GM12878 (cell line): ENCODE data around the gene PLXNC1. TPM values are rescaled to one million over a fixed set of nuclear protein-coding genes. Genes with fewer than 3 reads are reported as not detected.

Experiments
- ATAC-seq: fragments of 200-7000 bp; cut with Tn5 transposase; 3 replicates; pipeline ENCODE4 v1.9.1; 2020; ENCODE audit warnings: mild to moderate bottlenecking, moderate library complexity
- BruUV-seq: library from RNA; stranded (reverse); fragments of 400-500 nt; replicated peaks from 2 replicates; lab custom pipeline; 2021; lab: Mats Ljungman, UMichigan
- CTCF ChIA-PET: fragments of 300-600 bp; sonication (Branson Sonifier 250); formaldehyde crosslinking; extraction: SDS; loops from one replicate; lab custom pipeline; 2021; ENCODE audit warnings: inconsistent platforms; lab: Yijun Ruan, JAX
- POLR2A ChIA-PET: fragments of 350-600 bp; formaldehyde crosslinking; extraction: SDS; loops from one replicate; lab custom pipeline; 2021; ENCODE audit warnings: inconsistent platforms; lab: Charles Lee
- RAD21 ChIA-PET: fragments of 300-600 bp; sonication (Branson Sonifier 250); formaldehyde crosslinking; loops from one replicate; lab custom pipeline; 2023; ENCODE audit warnings: antibody characterized with exemption; ENCODE audit not compliant: unreplicated experiment; lab: Charles Lee
- SMC1A ChIA-PET: fragments of 300-600 bp; sonication (Branson Sonifier 250); formaldehyde crosslinking; loops from one replicate; lab custom pipeline; 2023; ENCODE audit not compliant: unreplicated experiment, uncharacterized antibody; lab: Charles Lee
- DNase-seq: peaks from one replicate; pipeline ENCODE4 v3.0.0-alpha.2; 2011; ENCODE audit warnings: low read depth, low spot score
- FAIRE-seq: peaks from 3 replicates; lab custom pipeline; 2011; peaks lifted over from hg19 to GRCh38; lab: Jason Lieb, UNC
- H2AFZ ChIP-seq: 2 replicates; pipeline ENCODE4 v1.6.0; 2011; ENCODE audit warnings: low read depth, low read length, control low read depth; ENCODE audit not compliant: control insufficient read depth
- H3K27ac ChIP-seq: 2 replicates; pipeline ENCODE4 v1.5.1; 2011; ENCODE audit warnings: control low read depth; ENCODE audit not compliant: control insufficient read depth, insufficient read depth
- H3K27me3 ChIP-seq, 2 experiments: replicated peaks in 1 of 2; 2 replicates each; pipeline versions ENCODE4 v1.6.0 to v1.6.1; 2011; ENCODE audit warnings: low read length in 1 of 2; ENCODE audit not compliant: control insufficient read depth in 2 of 2, insufficient read depth in 2 of 2
- H3K36me3 ChIP-seq, 2 experiments: 2 replicates each; pipeline ENCODE4 v1.5.1; 2011; ENCODE audit warnings: low read length in 1 of 2; ENCODE audit not compliant: control insufficient read depth in 2 of 2, insufficient read depth in 2 of 2
- H3K4me1 ChIP-seq: 2 replicates; pipeline ENCODE4 v1.6.1; 2011; ENCODE audit warnings: mild to moderate bottlenecking, low read length, moderate library complexity, mixed read lengths; ENCODE audit not compliant: control insufficient read depth, insufficient read depth
- H3K4me2 ChIP-seq: 2 replicates; pipeline ENCODE4 v1.6.0; 2011; ENCODE audit warnings: control low read depth; ENCODE audit not compliant: control insufficient read depth, insufficient read depth
- H3K4me3 ChIP-seq: fragments of 200-600 bp; sonication (generic); 2 replicates; pipeline ENCODE4 v1.5.1; 2016
- H3K79me2 ChIP-seq: 2 replicates; pipeline ENCODE4 v1.6.0; 2011; ENCODE audit warnings: low read length; ENCODE audit not compliant: control insufficient read depth, insufficient read depth
- H3K9ac ChIP-seq: 2 replicates; pipeline ENCODE4 v1.8.0; 2011; ENCODE audit warnings: low read length, control low read depth, mixed read lengths; ENCODE audit not compliant: control insufficient read depth, insufficient read depth
- H3K9me3 ChIP-seq: replicated peaks from 3 replicates; pipeline ENCODE4 v1.5.1; 2011; ENCODE audit warnings: mild to moderate bottlenecking, low read length; ENCODE audit not compliant: control insufficient read depth, insufficient read depth
- H4K20me1 ChIP-seq: 2 replicates; pipeline ENCODE4 v1.6.0; 2011; ENCODE audit not compliant: control insufficient read depth, insufficient read depth
- CEBPB ChIP-seq, 2 experiments: fragments of 150-350 bp in 1 of 2; IDR thresholded peaks; 2 replicates each; pipeline ENCODE4 v1.6.1; 2012 to 2014; ENCODE audit warnings: low read depth in 2 of 2, low read length in 2 of 2, borderline replicate concordance in 1 of 2, inconsistent platforms in 1 of 2
- CREB1 ChIP-seq: IDR thresholded peaks from 2 replicates; pipeline ENCODE4 v1.6.1; 2012; ENCODE audit warnings: low read depth, mild to moderate bottlenecking, inconsistent platforms
- CREM ChIP-seq: IDR thresholded peaks from 2 replicates; pipeline ENCODE4 v1.6.1; 2014; ENCODE audit warnings: antibody characterized with exemption, low read depth
- EED ChIP-seq: sonication (generic); IDR thresholded peaks from 2 replicates; pipeline ENCODE4 v1.6.1; 2016; ENCODE audit warnings: antibody characterized with exemption, low read depth
- ETV6 ChIP-seq, 2 experiments: fragments of 450-650 bp in 1 of 2; IDR thresholded peaks in 1 of 2; conservative IDR thresholded peaks in 1 of 2; 2 replicates each; pipeline ENCODE4 v1.6.1; 2014; ENCODE audit warnings: antibody characterized with exemption in 1 of 2, borderline replicate concordance in 1 of 2, low read depth in 1 of 2, mild to moderate bottlenecking in 1 of 2, moderate library complexity in 1 of 2
- FOXM1 ChIP-seq: IDR thresholded peaks from 2 replicates; pipeline ENCODE4 v1.6.1; 2012; ENCODE audit warnings: low read depth, mild to moderate bottlenecking, inconsistent platforms, low read length, moderate library complexity
- JUNB ChIP-seq: IDR thresholded peaks from 2 replicates; pipeline ENCODE4 v1.6.1; 2016; ENCODE audit warnings: antibody characterized with exemption, mild to moderate bottlenecking
- NFIC ChIP-seq: IDR thresholded peaks from 2 replicates; pipeline ENCODE4 v1.6.1; 2012; ENCODE audit warnings: low read depth, mild to moderate bottlenecking, inconsistent platforms, low read length, moderate library complexity
- RUNX3 ChIP-seq: IDR thresholded peaks from 2 replicates; pipeline ENCODE4 v1.6.1; 2012; ENCODE audit warnings: low read length, inconsistent platforms
- SPI1 ChIP-seq: IDR thresholded peaks from 2 replicates; pipeline ENCODE4 v1.6.1; 2011; ENCODE audit warnings: low read depth, mild to moderate bottlenecking, low read length, moderate library complexity, borderline replicate concordance; ENCODE audit not compliant: insufficient read depth
- TBL1XR1 ChIP-seq: IDR thresholded peaks from 2 replicates; pipeline ENCODE4 v1.6.1; 2012; ENCODE audit warnings: low read depth, low read length, improper control_type of control experiment
- WGBS: methylation state at CpG from one replicate; pipeline ENCODE4 v1.1.6; 2016; ENCODE audit warnings: low lambda C conversion rate; ENCODE audit not compliant: insufficient replicate concordance, insufficient coverage; ENCODE audit errors: missing lambda C conversion rate; 5-methylcytosine and 5-hydroxymethylcytosine counted together
- in situ Hi-C: fragments of 300-500 bp; cut with MboI; formaldehyde crosslinking; loops from 9 replicates; pipeline ENCODE4 v1.14.3; 2018; ENCODE audit warnings: mixed read lengths
- intact Hi-C: fragments of 100-400 bp; cut with micrococcal nuclease; formaldehyde crosslinking; loops from one replicate; pipeline ENCODE4 v1.14.2; 2022; ENCODE audit not compliant: unreplicated experiment
- polyA plus RNA-seq, 11 experiments: library from polyadenylated mRNA; depleted of rRNA in 4 of 11; unstranded in 6 of 11; stranded (reverse) in 5 of 11; fragments of >200 nt; fragmentation: Nextera tagmentation in 4 of 11; fragmentation: Illumina TruSeq in 1 of 11; extraction: Ambion mirVana in 4 of 11; extraction: Trizol in 1 of 11; gene quantifications; 1 replicate in 1 of 11; 2 replicates in 10 of 11; pipeline versions ENCODE4 v1.2.1 to v1.2.3, GENCODE V29; 2011 to 2016; ENCODE audit warnings: inconsistent platforms in 2 of 11, missing spikeins in 2 of 11, low read depth in 1 of 11
- total RNA-seq, 4 experiments: library from RNA; depleted of rRNA in 3 of 4; stranded (reverse); fragments of >200 nt in 3 of 4; fragmentation: Illumina TruSeq in 1 of 4; extraction: Trizol in 1 of 4; gene quantifications; 2 replicates each; pipeline versions ENCODE4 v1.2.1 to v1.2.3, GENCODE V29; 2013 to 2021
- TF ChIP-seq, protein P1 (sequence below): IDR thresholded peaks from 2 replicates; pipeline ENCODE4 v1.6.1; 2012; ENCODE audit warnings: low read depth, low read length, improper control_type of control experiment

Gene PLXNC1
- total and polyA plus RNA-seq, 10 of the 15 experiments (the other 5 are each of a cell fraction or from before 2014, with no cell fraction given) = 5.2 to 41.2 (median 24.6) TPM

DNA sequence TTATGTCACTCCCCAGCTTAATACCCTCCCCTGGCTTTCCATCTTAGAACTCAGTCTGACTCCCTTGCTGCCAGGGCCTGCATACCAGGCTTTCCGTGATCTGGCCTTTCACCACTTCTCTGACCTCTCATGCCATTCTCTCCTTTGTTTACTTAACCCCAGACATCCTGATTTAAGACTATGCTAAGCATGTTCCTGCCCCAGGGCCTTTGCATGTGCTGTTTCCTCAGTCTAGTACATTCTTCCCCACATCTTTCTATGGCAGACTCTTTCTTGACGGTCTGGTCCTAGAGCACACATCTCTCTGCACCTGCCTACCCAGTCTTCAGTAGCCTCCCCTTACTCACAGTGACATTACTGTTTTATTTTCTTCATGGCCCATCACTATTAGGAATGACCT lies 42.2 kb downstream of the PLXNC1 start:
- CTCF ChIA-PET = interaction anchor here (1.8 to 2.3 kb wide), 2 partner anchors 14 to 38 kb away, joined by 4 to 6 read pairs; no protein-coding TSS in a partner anchor
- in situ Hi-C loops (no loop called here), intact Hi-C loops (no loop called here)
- no peaks in the 10 kb centered on the region; the same call in 1 of the 2 replicates for H3K79me2 ChIP-seq
- no peak for TF ChIP-seq SPI1
- TF ChIP-seq CEBPB (IDR thresholded peaks at IDR 0.05; ENCODE audit: borderline replicate concordance in 1 of 2, low read depth in 2 of 2, low read length in 2 of 2) = no peak
- TF ChIP-seq, protein P1, sequence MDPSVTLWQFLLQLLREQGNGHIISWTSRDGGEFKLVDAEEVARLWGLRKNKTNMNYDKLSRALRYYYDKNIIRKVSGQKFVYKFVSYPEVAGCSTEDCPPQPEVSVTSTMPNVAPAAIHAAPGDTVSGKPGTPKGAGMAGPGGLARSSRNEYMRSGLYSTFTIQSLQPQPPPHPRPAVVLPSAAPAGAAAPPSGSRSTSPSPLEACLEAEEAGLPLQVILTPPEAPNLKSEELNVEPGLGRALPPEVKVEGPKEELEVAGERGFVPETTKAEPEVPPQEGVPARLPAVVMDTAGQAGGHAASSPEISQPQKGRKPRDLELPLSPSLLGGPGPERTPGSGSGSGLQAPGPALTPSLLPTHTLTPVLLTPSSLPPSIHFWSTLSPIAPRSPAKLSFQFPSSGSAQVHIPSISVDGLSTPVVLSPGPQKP = no peak
- no TSS peak for BruUV-seq
- peaks cover 23% of the 10 kb centered on the region for H3K4me1 ChIP-seq
- peak overlapping the region; percentile 70 for H3K27ac ChIP-seq
- no peak overlapping the region for H3K9ac ChIP-seq
- no peaks in the 10 kb centered on the region for H3K27me3 ChIP-seq
- RAD21 ChIA-PET = no interaction called here
- no peak overlapping the region for H2AFZ ChIP-seq
- no peak for DNase-seq
- SMC1A ChIA-PET = interaction anchor here (1.3 to 4.4 kb wide), 4 partner anchors 13 to 38 kb away, joined by 3 to 39 read pairs (median 4); no protein-coding TSS in a partner anchor
- H3K4me2 ChIP-seq = peak overlapping the region; percentile 31; the same call in 1 of the 2 replicates
- peaks cover 12% of the 10 kb centered on the region; the same call in 2 of the 3 replicates for H3K9me3 ChIP-seq
- peaks cover 1 to 26% of the 10 kb centered on the region in 2 experiments; a peak in 3 of 4 replicates for H3K36me3 ChIP-seq
- WGBS = 87% methylated on average over 2 of the region's 2 CpGs
- POLR2A ChIA-PET = no interaction called here
- no peaks in the 10 kb centered on the region for H4K20me1 ChIP-seq
- no peak overlapping the region for H3K4me3 ChIP-seq
- no peak for FAIRE-seq
- peak; percentile 16 for ATAC-seq

DNA sequence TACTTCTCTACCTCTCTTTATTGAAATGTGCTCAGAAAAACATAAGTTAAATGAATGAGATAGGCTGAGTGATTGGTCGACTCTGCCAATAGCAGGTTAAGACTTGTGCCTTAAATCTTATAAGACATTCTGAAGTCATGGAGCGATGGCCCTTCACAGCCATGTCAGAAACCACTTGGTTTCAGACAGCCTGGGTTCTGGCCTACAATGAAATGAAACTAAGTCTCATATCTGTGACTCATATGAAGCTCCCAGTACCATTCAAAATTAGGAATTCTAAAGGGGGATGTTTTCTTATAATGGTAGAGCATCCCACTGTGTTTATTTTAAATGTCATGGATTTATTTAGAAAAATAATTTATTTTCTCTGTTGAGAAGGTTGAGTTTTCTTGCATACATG lies 42.6 kb downstream of the PLXNC1 start:
- no TSS peak for BruUV-seq
- SMC1A ChIA-PET = interaction anchor here (1.0 to 4.4 kb wide), 4 partner anchors 13 to 98 kb away, joined by 3 to 39 read pairs (median 4); no protein-coding TSS in a partner anchor
- FAIRE-seq (no peak), ATAC-seq (peak; percentile 83), DNase-seq (no peak)
- H3K27ac ChIP-seq = peak overlapping the region; percentile 70
- TF ChIP-seq NFIC (peak; percentile 70; the same call in 1 of the 2 replicates), EED (peak; percentile 49; the same call in 1 of the 2 replicates), JUNB (peak; percentile 62), FOXM1 (peak; percentile 37; the same call in 1 of the 2 replicates), TBL1XR1 (no peak), CREB1 (peak; percentile 15; the same call in 1 of the 2 replicates), RUNX3 (peak; percentile 39; the same call in 1 of the 2 replicates), CREM (peak; percentile 36; the same call in 1 of the 2 replicates), ETV6 (conservative IDR thresholded peaks at IDR 0.05 in 1 of 2, IDR thresholded peaks at IDR 0.05 in 1 of 2; ENCODE audit: borderline replicate concordance in 1 of 2, low read depth in 1 of 2) (no peak)
- CTCF ChIA-PET = interaction anchor here (1.0 to 2.3 kb wide), 3 partner anchors 14 to 39 kb away, joined by 3 to 11 read pairs (median 6); no protein-coding TSS in a partner anchor
- no peak overlapping the region for H3K9ac ChIP-seq
- in situ Hi-C loops = no loop called here
- H3K4me3 ChIP-seq = no peak overlapping the region
- RAD21 ChIA-PET = no interaction called here
- H3K79me2 ChIP-seq = no peaks in the 10 kb centered on the region; the same call in 1 of the 2 replicates
- no peaks in the 10 kb centered on the region for H4K20me1 ChIP-seq
- H3K27me3 ChIP-seq = no peaks in the 10 kb centered on the region
- H2AFZ ChIP-seq = no peak overlapping the region
- H3K36me3 ChIP-seq = peaks cover 1 to 26% of the 10 kb centered on the region in 2 experiments; a peak in 3 of 4 replicates
- peaks cover 12% of the 10 kb centered on the region; the same call in 2 of the 3 replicates for H3K9me3 ChIP-seq
- peak overlapping the region; percentile 31; the same call in 1 of the 2 replicates for H3K4me2 ChIP-seq
- peaks cover 23% of the 10 kb centered on the region for H3K4me1 ChIP-seq
- POLR2A ChIA-PET = interaction anchor here (1.0 kb wide), 1 partner anchor 14 kb away, joined by 4 read pairs; no protein-coding TSS in a partner anchor
- 74% methylated on average over 2 of the region's 2 CpGs for WGBS
- intact Hi-C loops = no loop called here
